RWPE2 (cell line): ENCODE results near the gene UBE4B.

Source experiments
- ATAC-seq: fragments of 200-7000 bp; cut with Tn5 transposase; 3 replicates; pipeline ENCODE4 v1.9.1; 2021; ENCODE audit warnings: low read depth
- DNase-seq: peaks from one replicate; pipeline ENCODE4 v3.0.0-alpha.2; 2020; ENCODE audit warnings: low spot score
- H3K27ac ChIP-seq: fragments of 450-650 bp; 2 replicates; pipeline ENCODE4 v1.5.1; 2017; ENCODE audit warnings: mild to moderate bottlenecking; ENCODE audit not compliant: poor library complexity, severe bottlenecking
- H3K27me3 ChIP-seq: fragments of 250-450 bp; sonication (Bioruptor Pico); 2 replicates; pipeline ENCODE4 v1.5.1; 2021; ENCODE audit warnings: mild to moderate bottlenecking, moderate library complexity; ENCODE audit not compliant: insufficient read depth, poor library complexity, severe bottlenecking
- H3K36me3 ChIP-seq: fragments of 250-450 bp; sonication (Bioruptor Pico); 2 replicates; pipeline ENCODE4 v1.5.1; 2020; ENCODE audit warnings: low read depth, mild to moderate bottlenecking, moderate library complexity
- H3K4me1 ChIP-seq: fragments of 250-450 bp; sonication (Bioruptor Pico); 2 replicates; pipeline ENCODE4 v1.5.1; 2021; ENCODE audit warnings: mild to moderate bottlenecking, moderate library complexity; ENCODE audit not compliant: insufficient read depth, poor library complexity, severe bottlenecking
- H3K4me3 ChIP-seq: fragments of 250-450 bp; sonication (Bioruptor Pico); 2 replicates; pipeline ENCODE4 v1.5.1; 2021; ENCODE audit warnings: mild to moderate bottlenecking, moderate library complexity; ENCODE audit not compliant: severe bottlenecking
- H3K9me3 ChIP-seq: fragments of 250-450 bp; sonication (Bioruptor Pico); 2 replicates; pipeline ENCODE4 v1.5.1; 2021; ENCODE audit warnings: mild to moderate bottlenecking, moderate library complexity; ENCODE audit not compliant: severe bottlenecking
- CTCF ChIP-seq: fragments of 450-650 bp; IDR thresholded peaks from one replicate; pipeline ENCODE4 v1.5.1; 2017; ENCODE audit warnings: mild to moderate bottlenecking, moderate library complexity; ENCODE audit not compliant: poor library complexity, severe bottlenecking

Gene UBE4B

DNA sequence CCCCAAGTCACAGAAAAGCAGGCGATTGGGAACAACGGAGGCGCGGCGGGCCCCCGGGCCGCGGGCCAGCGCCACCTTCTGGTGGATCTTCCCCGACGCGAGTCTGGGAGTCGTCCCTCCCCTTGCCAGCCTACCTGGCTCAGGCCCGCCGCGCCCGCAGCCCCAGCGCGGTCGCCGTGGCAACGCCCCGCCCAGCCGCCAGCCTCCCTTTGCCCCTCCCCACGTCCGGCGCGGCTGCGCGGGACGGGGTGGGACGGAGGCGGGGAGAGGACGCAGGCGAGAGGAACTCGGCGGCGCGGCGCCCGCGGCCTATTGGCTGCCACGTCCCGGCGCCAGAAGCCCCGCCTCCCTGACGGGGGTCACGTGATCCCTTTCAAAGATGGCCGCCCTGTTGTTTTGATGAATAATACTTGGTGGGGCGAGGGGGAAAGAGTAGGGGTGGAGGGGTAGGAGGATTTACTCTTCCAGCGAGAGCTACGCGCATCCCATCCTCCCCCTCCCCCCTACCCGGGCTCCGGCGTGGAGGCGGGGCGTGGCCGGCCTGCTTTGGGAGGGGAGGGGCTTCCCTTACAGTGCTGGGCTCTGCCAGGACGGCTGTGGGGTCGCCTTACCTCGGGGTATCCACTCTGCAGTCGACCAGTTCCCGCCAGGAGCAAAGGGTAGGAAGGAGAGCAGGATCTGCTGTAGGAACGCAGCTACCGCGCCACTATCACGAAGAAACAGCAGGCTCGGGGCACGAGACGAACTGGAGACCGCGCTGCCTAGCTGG is at the start of gene UBE4B:
Gene UBE4B (plus strand): TSS at position 369 of the 769 bp plus-strand sequence. CDS start 713 bp downstream, outside the sequence.
- peak within 1 kb of the TSS; percentile 81 for H3K27ac ChIP-seq
- H3K4me3 ChIP-seq: peak within 1 kb of the TSS; percentile 63
- DNase-seq (peak; percentile 95), ATAC-seq (peak; percentile 86)
- H3K27me3 ChIP-seq: no peaks in the 10 kb centered on the region
- TF ChIP-seq CTCF: peak; percentile 98
- peaks cover 18% of the 10 kb centered on the region for H3K36me3 ChIP-seq
- H3K9me3 ChIP-seq: no peaks in the 10 kb centered on the region
- peaks cover 14% of the 10 kb centered on the region for H3K4me1 ChIP-seq

DNA sequence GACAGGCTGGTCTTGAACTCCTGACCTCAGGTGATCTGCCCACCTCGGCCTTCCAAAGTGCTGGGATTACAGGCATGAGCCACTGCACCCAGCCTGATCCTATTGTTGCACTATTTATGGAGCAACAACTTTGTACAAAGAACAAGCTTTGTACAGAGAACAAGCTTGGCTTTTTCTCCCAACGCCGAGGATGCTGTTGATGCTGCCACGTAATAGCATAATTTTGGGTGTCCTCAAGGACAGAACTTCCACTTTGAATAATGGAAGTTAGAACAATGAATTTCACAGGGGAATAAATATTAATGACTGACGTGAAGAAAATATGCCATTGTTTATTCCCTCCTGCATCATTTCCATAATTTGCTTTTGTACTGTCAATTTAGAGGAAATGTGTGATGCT is 48.5 kb upstream of the UBE4B start:
- TF ChIP-seq CTCF: no peak
- H3K4me3 ChIP-seq: no peak overlapping the region
- no peaks in the 10 kb centered on the region for H3K9me3 ChIP-seq
- no peaks in the 10 kb centered on the region for H3K4me1 ChIP-seq
- DNase-seq (no peak), ATAC-seq (no peak)
- peaks cover 26% of the 10 kb centered on the region for H3K36me3 ChIP-seq
- H3K27me3 ChIP-seq: no peaks in the 10 kb centered on the region
- no peak overlapping the region for H3K27ac ChIP-seq

DNA sequence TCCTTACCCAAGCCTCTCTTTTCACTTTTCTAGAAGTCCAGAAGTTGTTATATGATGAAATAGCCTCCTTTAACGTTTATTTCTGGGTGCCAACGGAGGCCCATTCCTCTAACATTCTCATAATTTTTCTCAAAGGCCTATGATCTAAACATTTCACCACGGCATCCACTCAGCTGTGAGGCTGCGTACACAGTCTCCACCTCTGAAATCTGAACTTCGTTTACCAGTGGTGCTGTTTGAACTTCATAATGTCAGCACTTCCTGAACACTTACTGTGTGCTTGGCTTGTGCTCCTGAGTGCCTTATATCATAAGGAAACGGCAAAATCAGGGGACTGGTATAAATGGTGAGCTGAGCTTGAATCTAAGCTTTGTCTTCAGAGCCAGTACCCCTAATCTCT is 47.8 kb upstream of the UBE4B start:
- TF ChIP-seq CTCF: no peak
- Histone ChIP-seq H3K4me3 (no peak overlapping the region), H3K9me3 (no peaks in the 10 kb centered on the region), H3K36me3 (peaks cover 25% of the 10 kb centered on the region), H3K4me1 (no peaks in the 10 kb centered on the region), H3K27me3 (no peaks in the 10 kb centered on the region), H3K27ac (no peak overlapping the region)
- ATAC-seq (no peak), DNase-seq (no peak)

DNA sequence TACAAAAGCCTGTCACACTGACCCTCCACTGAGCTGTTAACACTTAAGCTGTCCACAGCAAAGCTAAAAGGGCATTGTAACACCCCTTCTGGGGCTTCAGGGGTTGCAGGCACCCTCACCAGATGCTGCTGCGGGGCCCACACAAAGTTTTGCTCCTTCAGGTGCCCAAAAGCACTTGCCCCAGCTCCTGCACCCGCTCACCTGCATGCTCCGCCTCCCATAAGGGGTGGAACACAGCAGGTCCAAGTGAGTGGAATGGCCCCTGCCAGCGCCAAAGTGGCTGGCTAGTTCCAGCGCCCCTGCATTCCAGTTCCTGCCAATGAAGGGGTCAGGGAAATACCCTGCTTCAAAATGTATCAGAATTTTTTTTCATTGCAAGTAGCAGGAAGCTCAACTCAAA is 43.0 kb upstream of the UBE4B start:
- H3K4me1 ChIP-seq: no peaks in the 10 kb centered on the region
- ATAC-seq: no peak
- no peak overlapping the region for H3K27ac ChIP-seq
- H3K9me3 ChIP-seq: no peaks in the 10 kb centered on the region
- no peak overlapping the region for H3K4me3 ChIP-seq
- TF ChIP-seq CTCF: no peak
- no peaks in the 10 kb centered on the region for H3K27me3 ChIP-seq
- DNase-seq: no peak
- H3K36me3 ChIP-seq: no peaks in the 10 kb centered on the region

- H3K4me3 ChIP-seq: no peak overlapping the region
- no peak for TF ChIP-seq CTCF
- no peak overlapping the region for H3K27ac ChIP-seq
- ATAC-seq (no peak), DNase-seq (no peak)
- H3K4me1 ChIP-seq: no peaks in the 10 kb centered on the region
- H3K9me3 ChIP-seq: no peaks in the 10 kb centered on the region
- H3K27me3 ChIP-seq: no peaks in the 10 kb centered on the region
- no peaks in the 10 kb centered on the region for H3K36me3 ChIP-seq
Measured at GRCh38 chr1:9990944-9991343, 41.8 kb upstream of the UBE4B start.
